ENCODE results near the gene KCNG1.

Gene KCNG1

GRCh38 chr20:51021067-51022025, 1.6 kb downstream of the KCNG1 start:
- Histone ChIP-seq H3K4me1 (ENCODE audit: control insufficient read depth, insufficient read depth, low read length) (no peaks in the 10 kb centered on the region; the same call in 1 of the 2 replicates), H3K9me3 (ENCODE audit: control insufficient read depth, insufficient read depth, low read depth, low read length) (no peaks in the 10 kb centered on the region), H3K27ac (ENCODE audit: extremely low read depth, low read depth, low read length) (no peak overlapping the region), H3K36me3 (ENCODE audit: control insufficient read depth in 2 of 2, insufficient read depth in 1 of 2, low read length in 2 of 2) (peaks cover 0 to 4% of the 10 kb centered on the region in 2 experiments; a peak in 1 of 3 replicates), H3K4me3 (ENCODE audit: low read depth, low read length) (no peak overlapping the region)
- ChIA-PET POLR2A (interaction anchor here (0.5 kb wide), 1 partner anchor 967 kb away, joined by 5 read pairs; no protein-coding TSS in a partner anchor), CTCF (interaction anchor here (1.0 kb wide), 1 partner anchor 9 kb away, joined by 3 read pairs; no protein-coding TSS in a partner anchor)
- TF ChIP-seq PRDM10 (tag by site-specific recombination; IDR thresholded peaks at IDR 0.05) (peak; percentile 67), ZNF335 (tag by site-specific recombination; conservative IDR thresholded peaks at IDR 0.05) (no peak), ZNF398 (tag by site-specific recombination; IDR thresholded peaks at IDR 0.05) (peak; percentile 54)

- H3K4me1 ChIP-seq (ENCODE audit: control insufficient read depth, insufficient read depth, low read length) = no peaks in the 10 kb centered on the region; the same call in 1 of the 2 replicates
- H3K9me3 ChIP-seq (ENCODE audit: control insufficient read depth, insufficient read depth, low read depth, low read length) = no peaks in the 10 kb centered on the region
- TF ChIP-seq ZNF341 (tag by site-specific recombination; IDR thresholded peaks at IDR 0.05; ENCODE audit: low read depth) = 0 out of 2 replicates have a peak, but pooled peaks have one; percentile 5
- TF ChIP-seq ZNF140 (tag by site-specific recombination; IDR thresholded peaks at IDR 0.05) = no peak
- ChIA-PET POLR2A (interaction anchor here (0.5 kb wide), 1 partner anchor 968 kb away, joined by 5 read pairs; no protein-coding TSS in a partner anchor), CTCF (interaction anchor here (1.0 kb wide), 1 partner anchor 39 kb away, joined by 3 read pairs; no protein-coding TSS in a partner anchor)
- no peak overlapping the region for H3K27ac ChIP-seq (ENCODE audit: extremely low read depth, low read depth, low read length)
- no peak overlapping the region for H3K4me3 ChIP-seq (ENCODE audit: low read depth, low read length)
- H3K36me3 ChIP-seq (ENCODE audit: control insufficient read depth in 2 of 2, insufficient read depth in 1 of 2, low read length in 2 of 2) = peaks cover 0 to 4% of the 10 kb centered on the region in 2 experiments; a peak in 1 of 3 replicates
Measured at GRCh38 chr20:51020657-51021056, 2.2 kb downstream of the KCNG1 start.

GRCh38 chr20:51019656-51020592, 3.0 kb downstream of the KCNG1 start:
- ChIA-PET POLR2A (no interaction called here), CTCF (interaction anchor here (0.6 to 1.1 kb wide), 4 partner anchors 14 to 574 kb away, joined by 3 to 4 read pairs (median 3); no protein-coding TSS in a partner anchor)
- H3K9me3 ChIP-seq (ENCODE audit: control insufficient read depth, insufficient read depth, low read depth, low read length) = no peaks in the 10 kb centered on the region
- TF ChIP-seq ZNF398 (tag by site-specific recombination; IDR thresholded peaks at IDR 0.05) (peak; percentile 31; the same call in 1 of the 2 replicates), ZIC2 (tag by site-specific recombination; IDR thresholded peaks at IDR 0.05) (peak; percentile 91), ZNF341 (tag by site-specific recombination; IDR thresholded peaks at IDR 0.05; ENCODE audit: low read depth) (peak; percentile 97), ZNF23 (tag by site-specific recombination; IDR thresholded peaks at IDR 0.05; ENCODE audit: borderline replicate concordance) (no peak)
- no peak overlapping the region for H3K4me3 ChIP-seq (ENCODE audit: low read depth, low read length)
- no peak overlapping the region for H3K27ac ChIP-seq (ENCODE audit: extremely low read depth, low read depth, low read length)
- H3K36me3 ChIP-seq (ENCODE audit: control insufficient read depth in 2 of 2, insufficient read depth in 1 of 2, low read length in 2 of 2) = peaks cover 0 to 4% of the 10 kb centered on the region in 2 experiments; a peak in 1 of 3 replicates
- no peaks in the 10 kb centered on the region; the same call in 1 of the 2 replicates for H3K4me1 ChIP-seq (ENCODE audit: control insufficient read depth, insufficient read depth, low read length)
